Measurements from ENCODE around the gene CAMSAP1. TPM values are rescaled to one million over a fixed set of nuclear protein-coding genes. Genes with fewer than 3 reads are reported as not detected.

CAMSAP1 gene
- total RNA-seq, 5 donors from 2014 or later (not counting 1 experiment from before 2014, with no cell fraction given), result 25.6 to 38.7 (median 35.6) TPM

DNA sequence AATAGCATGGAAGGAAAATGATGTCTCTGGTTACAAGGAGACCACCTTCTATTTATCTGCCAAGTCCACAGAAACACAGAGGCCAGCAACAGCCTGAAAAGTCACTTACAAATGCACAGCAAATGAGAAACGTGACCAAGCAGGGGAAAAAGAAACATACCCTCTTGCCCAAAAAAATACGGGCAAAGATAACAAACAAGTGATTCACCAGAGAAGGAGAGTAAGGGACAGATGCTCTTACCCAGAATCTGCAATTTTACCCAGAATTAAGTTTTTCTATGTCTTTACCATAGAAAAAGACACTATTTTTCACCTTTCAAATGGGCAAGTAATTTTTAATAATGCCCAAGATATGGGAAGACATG, 28.1 kb downstream of the CAMSAP1 start:
- Mint-ChIP-seq H3K9me3 (no peaks in the 10 kb centered on the region), H3K36me3 (peaks cover 10% of the 10 kb centered on the region), H3K4me1 (peaks cover 34 to 50% (median 42%) of the 10 kb centered on the region in 3 donors), H3K4me3 (no peak overlapping the region), H3K27ac (no peak overlapping the region), H3K27me3 (no peaks in the 10 kb centered on the region)
- Histone ChIP-seq H3K27me3 (replicated peaks in 1 of 2; ENCODE audit: control insufficient read depth in 2 of 2, extremely low read depth in 1 of 2, insufficient read depth in 2 of 2, low read length in 1 of 2) (no peaks in the 10 kb centered on the region), H3K4me3 (ENCODE audit: control insufficient read depth in 1 of 2, extremely low read depth in 1 of 2, low read length in 1 of 2) (no peak overlapping the region), H3K4me1 (ENCODE audit: control insufficient read depth in 1 of 2, extremely low read depth in 1 of 2, insufficient read depth in 2 of 2, low read length in 2 of 2) (peaks cover 0 to 7% of the 10 kb centered on the region in 2 experiments), H3K27ac (ENCODE audit: low read length) (no peak overlapping the region), H3K9me3 (no peaks in the 10 kb centered on the region), H3K36me3 (ENCODE audit: control insufficient read depth in 2 of 2, extremely low read depth in 1 of 2, insufficient read depth in 1 of 2, low read length in 1 of 2) (peaks cover 8 to 15% of the 10 kb centered on the region in 2 donors)
- DNase-seq, result no peak
- ChIA-PET POLR2A (no interaction called here), CTCF (no interaction called here)
- ATAC-seq (replicated peaks in 1 of 4), result no peak
- no CpG with 5 or more reads among the region's 2 CpGs for WGBS (ENCODE audit: insufficient coverage)

DNA sequence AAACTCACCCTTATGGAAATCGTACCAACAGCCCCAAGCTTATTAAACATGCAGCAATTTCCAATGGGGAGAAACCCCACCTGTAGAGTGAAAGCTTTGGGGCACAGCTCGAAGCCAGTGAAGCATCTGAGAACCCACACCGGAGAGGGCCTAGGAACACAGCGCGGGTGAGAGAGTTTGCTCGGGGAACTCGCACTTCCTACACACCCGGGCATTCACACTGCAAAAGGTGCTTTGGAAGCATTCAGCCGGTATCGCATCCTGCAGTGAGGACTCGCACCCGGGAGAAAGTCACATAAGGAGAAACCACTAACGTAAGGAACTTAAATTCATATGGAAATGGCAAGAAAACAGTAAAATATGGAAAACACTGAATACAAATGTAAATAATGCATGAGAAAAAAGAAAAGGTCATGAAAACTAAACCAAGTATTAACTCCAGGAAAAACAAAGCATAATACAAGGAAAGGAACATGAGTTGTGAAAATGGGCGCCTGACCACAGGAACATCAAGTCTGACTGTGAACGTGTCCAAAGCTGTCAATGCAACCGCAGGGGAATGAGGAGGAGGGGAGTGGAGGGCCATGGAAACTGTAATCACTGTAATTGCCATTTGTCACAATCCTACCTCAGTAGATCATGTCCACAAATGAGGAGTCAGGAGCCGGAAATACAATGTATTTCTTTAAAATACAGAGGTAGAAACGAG, 28.7 kb downstream of the CAMSAP1 start:
- CTCF ChIA-PET, result no interaction called here
- no peak overlapping the region for H3K4me3 Mint-ChIP-seq
- Histone ChIP-seq H3K36me3 (ENCODE audit: control insufficient read depth in 2 of 2, extremely low read depth in 1 of 2, insufficient read depth in 1 of 2, low read length in 1 of 2) (peaks cover 8 to 15% of the 10 kb centered on the region in 2 donors), H3K4me3 (ENCODE audit: control insufficient read depth in 1 of 2, extremely low read depth in 1 of 2, low read length in 1 of 2) (no peak overlapping the region), H3K27ac (ENCODE audit: low read length) (no peak overlapping the region), H3K9me3 (no peaks in the 10 kb centered on the region), H3K4me1 (ENCODE audit: control insufficient read depth in 1 of 2, extremely low read depth in 1 of 2, insufficient read depth in 2 of 2, low read length in 2 of 2) (peaks cover 0 to 3% of the 10 kb centered on the region in 2 experiments), H3K27me3 (replicated peaks in 1 of 2; ENCODE audit: control insufficient read depth in 2 of 2, extremely low read depth in 1 of 2, insufficient read depth in 2 of 2, low read length in 1 of 2) (no peaks in the 10 kb centered on the region)
- H3K27me3 Mint-ChIP-seq, result no peaks in the 10 kb centered on the region
- peaks cover 29 to 47% (median 38%) of the 10 kb centered on the region in 3 donors for H3K4me1 Mint-ChIP-seq
- ATAC-seq (replicated peaks in 1 of 4), result no peak
- DNase-seq, result no peak
- peaks cover 10% of the 10 kb centered on the region for H3K36me3 Mint-ChIP-seq
- 90% methylated on average over 8 of the region's 18 CpGs for WGBS (ENCODE audit: insufficient coverage)
- H3K27ac Mint-ChIP-seq, result no peak overlapping the region
- H3K9me3 Mint-ChIP-seq, result no peaks in the 10 kb centered on the region
- POLR2A ChIA-PET, result no interaction called here

DNA sequence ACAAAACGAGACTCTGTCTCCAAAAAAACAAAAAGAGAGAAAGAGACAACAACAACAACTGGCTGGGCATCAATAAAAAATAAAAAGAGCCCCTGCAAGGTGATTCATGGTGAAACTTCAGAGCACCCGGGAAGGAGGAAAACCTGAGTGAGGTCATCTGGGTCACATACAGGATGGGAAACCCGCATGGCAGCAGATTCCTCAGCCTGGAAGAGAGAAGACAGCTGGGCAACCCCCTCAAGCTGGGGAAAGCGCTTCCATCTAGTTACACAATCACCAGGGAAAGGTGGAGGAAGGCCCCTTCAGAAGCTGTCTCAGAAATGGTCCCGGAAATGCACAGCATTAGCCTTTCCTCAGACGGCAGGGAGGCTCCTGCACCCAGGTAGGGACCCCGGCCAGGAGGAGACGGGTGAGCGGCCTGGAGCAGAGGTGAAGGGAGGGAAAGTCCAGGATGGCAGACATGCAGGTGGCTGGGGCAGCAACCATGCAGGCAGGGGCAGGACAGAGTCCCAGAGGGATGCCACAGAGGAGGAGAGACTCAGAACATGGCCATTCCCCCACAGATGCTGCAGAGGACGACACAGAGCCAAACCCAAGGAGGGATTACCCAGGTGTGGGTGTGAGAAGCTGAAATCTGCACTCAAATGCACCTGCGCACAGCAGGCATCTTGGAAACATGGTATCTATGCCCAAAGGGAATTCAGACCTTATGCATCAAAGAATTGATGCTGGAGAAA, 29.4 kb downstream of the CAMSAP1 start:
- Mint-ChIP-seq H3K4me3 (no peak overlapping the region), H3K36me3 (peaks cover 10% of the 10 kb centered on the region), H3K27ac (no peak overlapping the region), H3K4me1 (peaks cover 26 to 44% (median 35%) of the 10 kb centered on the region in 3 donors), H3K27me3 (no peaks in the 10 kb centered on the region), H3K9me3 (no peaks in the 10 kb centered on the region)
- ChIA-PET CTCF (no interaction called here), POLR2A (no interaction called here)
- Histone ChIP-seq H3K36me3 (ENCODE audit: control insufficient read depth in 2 of 2, extremely low read depth in 1 of 2, insufficient read depth in 1 of 2, low read length in 1 of 2) (peaks cover 8 to 15% of the 10 kb centered on the region in 2 donors), H3K4me1 (ENCODE audit: control insufficient read depth in 1 of 2, extremely low read depth in 1 of 2, insufficient read depth in 2 of 2, low read length in 2 of 2) (no peaks in the 10 kb centered on the region), H3K27ac (ENCODE audit: low read length) (no peak overlapping the region), H3K4me3 (ENCODE audit: control insufficient read depth in 1 of 2, extremely low read depth in 1 of 2, low read length in 1 of 2) (no peak overlapping the region), H3K27me3 (replicated peaks in 1 of 2; ENCODE audit: control insufficient read depth in 2 of 2, extremely low read depth in 1 of 2, insufficient read depth in 2 of 2, low read length in 1 of 2) (no peaks in the 10 kb centered on the region), H3K9me3 (no peaks in the 10 kb centered on the region)
- WGBS (ENCODE audit: insufficient coverage), result 83% methylated on average over 8 of the region's 11 CpGs
- no peak for DNase-seq
- ATAC-seq (replicated peaks in 1 of 4), result no peak

DNA sequence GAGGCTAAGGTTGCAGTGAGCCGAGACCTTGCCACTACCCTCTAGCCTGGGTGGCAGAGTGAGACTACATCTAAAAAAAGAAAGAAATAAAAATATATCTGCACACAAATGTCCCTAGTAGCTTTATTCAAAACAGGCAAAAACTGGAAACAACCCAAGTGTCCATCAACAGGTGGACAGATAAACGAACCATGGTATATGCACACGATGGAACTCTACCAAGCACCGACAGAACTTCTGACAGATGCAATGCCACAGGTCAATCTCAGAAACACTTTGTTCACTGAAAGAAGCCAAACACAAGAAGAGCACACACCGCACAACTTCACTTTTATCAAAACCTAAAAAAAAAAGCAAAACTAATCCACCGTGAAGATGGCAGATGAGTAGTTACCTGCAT, 30.4 kb downstream of the CAMSAP1 start:
- ChIA-PET POLR2A (no interaction called here), CTCF (no interaction called here)
- Histone ChIP-seq H3K27ac (ENCODE audit: low read length) (no peak overlapping the region), H3K27me3 (replicated peaks in 1 of 2; ENCODE audit: control insufficient read depth in 2 of 2, extremely low read depth in 1 of 2, insufficient read depth in 2 of 2, low read length in 1 of 2) (no peaks in the 10 kb centered on the region), H3K36me3 (ENCODE audit: control insufficient read depth in 2 of 2, extremely low read depth in 1 of 2, insufficient read depth in 1 of 2, low read length in 1 of 2) (peaks cover 5 to 15% of the 10 kb centered on the region in 2 donors), H3K9me3 (no peaks in the 10 kb centered on the region), H3K4me1 (ENCODE audit: control insufficient read depth in 1 of 2, extremely low read depth in 1 of 2, insufficient read depth in 2 of 2, low read length in 2 of 2) (no peaks in the 10 kb centered on the region), H3K4me3 (ENCODE audit: control insufficient read depth in 1 of 2, extremely low read depth in 1 of 2, low read length in 1 of 2) (no peak overlapping the region)
- no peak for ATAC-seq (replicated peaks in 1 of 4)
- no peak for DNase-seq
- H3K36me3 Mint-ChIP-seq, result peaks cover 12% of the 10 kb centered on the region
- WGBS (ENCODE audit: insufficient coverage), result 100% methylated on average over 2 of the region's 6 CpGs
- H3K27me3 Mint-ChIP-seq, result no peaks in the 10 kb centered on the region
- no peaks in the 10 kb centered on the region for H3K9me3 Mint-ChIP-seq
- H3K4me1 Mint-ChIP-seq, result peaks cover 35 to 50% (median 41%) of the 10 kb centered on the region in 3 donors
- no peak overlapping the region for H3K27ac Mint-ChIP-seq
- H3K4me3 Mint-ChIP-seq, result no peak overlapping the region

DNA sequence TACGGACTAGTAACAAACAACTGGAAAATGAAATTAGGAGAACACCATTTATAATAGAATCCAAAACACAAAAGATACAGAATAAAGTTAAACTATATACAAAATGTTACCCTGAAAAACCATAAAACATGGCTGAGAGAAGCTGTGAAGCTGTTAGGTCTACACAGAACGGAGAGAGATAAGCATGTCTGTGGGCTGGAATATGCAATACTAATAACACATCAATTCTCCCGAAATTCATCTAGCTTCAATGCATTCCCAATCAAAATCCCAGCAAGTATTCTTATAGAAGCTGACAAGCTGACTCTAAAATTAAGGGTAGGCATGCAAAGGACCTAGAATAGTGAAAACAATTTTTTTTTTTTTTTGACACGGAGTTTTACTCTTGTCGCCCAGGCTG, 32.5 kb downstream of the CAMSAP1 start:
- ChIA-PET CTCF (no interaction called here), POLR2A (no interaction called here)
- no peaks in the 10 kb centered on the region for H3K36me3 ChIP-seq (ENCODE audit: control insufficient read depth in 2 of 2, extremely low read depth in 1 of 2, insufficient read depth in 1 of 2, low read length in 1 of 2)
- Mint-ChIP-seq H3K4me3 (no peak overlapping the region), H3K36me3 (peaks cover 20% of the 10 kb centered on the region), H3K4me1 (peaks cover 35 to 51% (median 43%) of the 10 kb centered on the region in 3 donors), H3K9me3 (no peaks in the 10 kb centered on the region), H3K27me3 (no peaks in the 10 kb centered on the region), H3K27ac (no peak overlapping the region)
- H3K27me3 ChIP-seq (replicated peaks in 1 of 2; ENCODE audit: control insufficient read depth in 2 of 2, extremely low read depth in 1 of 2, insufficient read depth in 2 of 2, low read length in 1 of 2), result no peaks in the 10 kb centered on the region
- WGBS (ENCODE audit: insufficient coverage), result no CpG with 5 or more reads among the region's 5 CpGs
- H3K4me3 ChIP-seq (ENCODE audit: control insufficient read depth in 1 of 2, extremely low read depth in 1 of 2, low read length in 1 of 2), result no peak overlapping the region
- H3K4me1 ChIP-seq (ENCODE audit: control insufficient read depth in 1 of 2, extremely low read depth in 1 of 2, insufficient read depth in 2 of 2, low read length in 2 of 2), result no peaks in the 10 kb centered on the region
- no peak for ATAC-seq (replicated peaks in 1 of 4)
- no peak for DNase-seq
- H3K27ac ChIP-seq (ENCODE audit: low read length), result no peak overlapping the region
- H3K9me3 ChIP-seq, result no peaks in the 10 kb centered on the region

DNA sequence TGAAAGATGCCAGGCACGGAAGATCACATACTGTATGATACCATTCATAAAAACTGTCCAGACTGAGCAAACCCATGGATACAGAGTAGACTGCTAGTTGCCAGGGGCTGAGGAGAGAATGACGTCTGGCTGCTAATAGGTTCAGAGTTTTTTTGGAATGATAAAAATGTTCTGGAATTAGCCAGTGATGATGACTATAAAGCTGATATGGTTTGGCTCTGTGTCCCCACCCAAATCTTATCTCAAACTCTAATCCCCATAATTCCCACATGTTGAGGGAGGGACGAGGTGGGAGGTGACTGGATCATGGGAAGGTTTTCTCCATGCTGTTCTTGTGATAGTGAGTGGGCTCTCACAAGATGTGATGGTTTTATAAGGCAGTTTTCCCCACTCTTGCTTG, 37.4 kb downstream of the CAMSAP1 start:
- ChIA-PET POLR2A (no interaction called here), CTCF (no interaction called here)
- Histone ChIP-seq H3K4me3 (ENCODE audit: control insufficient read depth in 1 of 2, extremely low read depth in 1 of 2, low read length in 1 of 2) (no peak overlapping the region), H3K4me1 (ENCODE audit: control insufficient read depth in 1 of 2, extremely low read depth in 1 of 2, insufficient read depth in 2 of 2, low read length in 2 of 2) (no peaks in the 10 kb centered on the region), H3K36me3 (ENCODE audit: control insufficient read depth in 2 of 2, extremely low read depth in 1 of 2, insufficient read depth in 1 of 2, low read length in 1 of 2) (peaks cover 0 to 2% of the 10 kb centered on the region in 2 donors), H3K9me3 (no peaks in the 10 kb centered on the region), H3K27ac (ENCODE audit: low read length) (no peak overlapping the region), H3K27me3 (replicated peaks in 1 of 2; ENCODE audit: control insufficient read depth in 2 of 2, extremely low read depth in 1 of 2, insufficient read depth in 2 of 2, low read length in 1 of 2) (no peaks in the 10 kb centered on the region)
- H3K27ac Mint-ChIP-seq, result no peak overlapping the region
- ATAC-seq (replicated peaks in 1 of 4) (no peak), DNase-seq (no peak)
- peaks cover 18 to 32% (median 27%) of the 10 kb centered on the region in 3 donors for H3K4me1 Mint-ChIP-seq
- no peaks in the 10 kb centered on the region for H3K27me3 Mint-ChIP-seq
- H3K9me3 Mint-ChIP-seq, result no peaks in the 10 kb centered on the region
- H3K4me3 Mint-ChIP-seq, result no peak overlapping the region
- H3K36me3 Mint-ChIP-seq, result peaks cover 26% of the 10 kb centered on the region
- no CpG with 5 or more reads among the region's 3 CpGs for WGBS (ENCODE audit: insufficient coverage)
